A549 (cell line): Measurements from ENCODE around the gene OAS1. TPM values are rescaled to one million over a fixed set of nuclear protein-coding genes. Genes with fewer than 3 reads are reported as not detected.
"Not testable (repeated sequence)": the region's sequence is repeated elsewhere in the genome, so short reads cannot be mapped to it uniquely, and the experiment has no call there.

Source experiments
- ATAC-seq, 2 experiments: fragments of 200-7000 bp in 1 of 2; fragments of >200 bp in 1 of 2; cut with Nextera tagmentation in 1 of 2; cut with Tn5 transposase in 1 of 2; 3 replicates each; pipeline versions ENCODE4 v1.8.0 to v1.9.1; 2018 to 2020; ENCODE audit warnings: mild to moderate bottlenecking in 1 of 2, moderate library complexity in 1 of 2
- CTCF ChIA-PET: fragments of 300-600 bp; sonication (Branson Sonifier 250); formaldehyde crosslinking; extraction: SDS; loops from one replicate; lab custom pipeline; 2021; ENCODE audit warnings: antibody characterized with exemption, inconsistent platforms; lab: Yijun Ruan, JAX
- POLR2A ChIA-PET: fragments of 350-600 bp; formaldehyde crosslinking; extraction: SDS; loops from one replicate; lab custom pipeline; 2021; ENCODE audit warnings: antibody characterized with exemption, inconsistent platforms; lab: Yijun Ruan, JAX
- DNase-seq, 2 experiments: peaks; one replicate each; pipeline versions ENCODE4 v3.0.0 to v3.0.0-alpha.2; 2011 to 2016; ENCODE audit warnings: low read depth in 1 of 2, low spot score in 1 of 2
- FAIRE-seq: peaks from 2 replicates; lab custom pipeline; 2011; peaks lifted over from hg19 to GRCh38; lab: Jason Lieb, UNC
- H3K27ac ChIP-seq, 2 experiments: fragments of >200 bp; sonication (Bioruptor Twin); formaldehyde crosslinking; 3 replicates each; pipeline ENCODE4 v1.5.1; 2016 to 2017
- H3K4me1 ChIP-seq: fragments of >200 bp; sonication (Bioruptor Twin); formaldehyde crosslinking; 3 replicates; pipeline ENCODE4 v1.6.1; 2016
- H3K4me2 ChIP-seq: fragments of >200 bp; sonication (Bioruptor Twin); formaldehyde crosslinking; 3 replicates; pipeline ENCODE4 v1.6.1; 2016
- H3K4me3 ChIP-seq: fragments of >200 bp; sonication (Bioruptor Twin); formaldehyde crosslinking; 3 replicates; pipeline ENCODE4 v1.5.1; 2016
- H3K9me3 ChIP-seq: fragments of >200 bp; sonication (Bioruptor Twin); formaldehyde crosslinking; 3 replicates; pipeline ENCODE4 v1.6.1; 2016
- ATOH8 ChIP-seq: fragments of 250-450 bp; sonication (Bioruptor Pico); IDR thresholded peaks from 2 replicates; pipeline ENCODE4 v1.5.0; 2020; ENCODE audit warnings: low read depth, mild to moderate bottlenecking, moderate library complexity
- CBX2 ChIP-seq: fragments of 200-600 bp; sonication (generic); IDR thresholded peaks from 2 replicates; pipeline ENCODE4 v1.6.1; 2016; ENCODE audit warnings: low read depth, mild to moderate bottlenecking, borderline replicate concordance
- CEBPB ChIP-seq, 2 experiments: fragments of >200 bp in 1 of 2; sonication (Bioruptor Twin) in 1 of 2; formaldehyde crosslinking in 1 of 2; IDR thresholded peaks; 2 replicates each; pipeline ENCODE4 v1.6.1; 2012 to 2016
- CHD2 ChIP-seq: fragments of 150-350 bp; IDR thresholded peaks from 2 replicates; pipeline ENCODE4 v1.6.1; 2014; ENCODE audit warnings: low read length; ENCODE audit not compliant: partially characterized antibody
- CHD4 ChIP-seq: fragments of 200-600 bp; sonication (generic); IDR thresholded peaks from 2 replicates; pipeline ENCODE4 v1.6.1; 2016; ENCODE audit warnings: antibody characterized with exemption, mild to moderate bottlenecking, borderline replicate concordance
- EHMT2 ChIP-seq: fragments of 200-600 bp; sonication (generic); IDR thresholded peaks from 2 replicates; pipeline ENCODE4 v1.6.1; 2016; ENCODE audit warnings: antibody characterized with exemption, low read depth, mild to moderate bottlenecking, moderate library complexity
- FOSB ChIP-seq: fragments of 250-450 bp; sonication (Bioruptor Pico); IDR thresholded peaks from 2 replicates; pipeline ENCODE4 v1.5.0; 2020; ENCODE audit warnings: mild to moderate bottlenecking, moderate library complexity
- FOXS1 ChIP-seq: fragments of 250-450 bp; sonication (Bioruptor Pico); IDR thresholded peaks from 2 replicates; pipeline ENCODE4 v1.5.0; 2020; ENCODE audit warnings: mild to moderate bottlenecking, moderate library complexity
- HES2 ChIP-seq: fragments of >200 bp; sonication (Bioruptor Twin); formaldehyde crosslinking; IDR thresholded peaks from 2 replicates; pipeline ENCODE4 v1.6.1; 2016
- HOXB13 ChIP-seq: fragments of 250-450 bp; sonication (Bioruptor Pico); IDR thresholded peaks from 2 replicates; pipeline ENCODE4 v1.5.0; 2020; ENCODE audit warnings: low read depth, mild to moderate bottlenecking, moderate library complexity
- JUN ChIP-seq, 2 experiments: fragments of >200 bp; sonication (Bioruptor Twin); formaldehyde crosslinking; IDR thresholded peaks; 2 replicates in 1 of 2; 3 replicates in 1 of 2; pipeline ENCODE4 v1.6.1; 2016 to 2017
- MAZ ChIP-seq: fragments of 150-350 bp; IDR thresholded peaks from 2 replicates; pipeline ENCODE4 v1.6.1; 2014; ENCODE audit warnings: antibody characterized with exemption, low read depth, low read length, borderline replicate concordance
- NFE2L2 ChIP-seq: fragments of 150-350 bp; conservative IDR thresholded peaks from 2 replicates; pipeline ENCODE4 v1.6.1; 2014; ENCODE audit warnings: low read length
- NPAS2 ChIP-seq: fragments of 250-450 bp; sonication (Bioruptor Pico); IDR thresholded peaks from 2 replicates; pipeline ENCODE4 v1.8.0; 2022; ENCODE audit warnings: mild to moderate bottlenecking, moderate library complexity, borderline replicate concordance
- NR3C1 ChIP-seq: fragments of >200 bp; sonication (Bioruptor Twin); formaldehyde crosslinking; IDR thresholded peaks from 3 replicates; pipeline ENCODE4 v1.6.1; 2017
- POLR2A ChIP-seq: IDR thresholded peaks from 2 replicates; pipeline ENCODE4 v1.6.1; 2012; ENCODE audit warnings: mild to moderate bottlenecking, low read length
- RAD21 ChIP-seq, 2 experiments: fragments of >200 bp in 1 of 2; sonication (Bioruptor Twin) in 1 of 2; formaldehyde crosslinking in 1 of 2; IDR thresholded peaks in 1 of 2; conservative IDR thresholded peaks in 1 of 2; 2 replicates in 1 of 2; 3 replicates in 1 of 2; pipeline ENCODE4 v1.6.1; 2012 to 2018; ENCODE audit warnings: inconsistent platforms in 1 of 2
- REST ChIP-seq: fragments of 200-600 bp; sonication (generic); IDR thresholded peaks from 2 replicates; pipeline ENCODE4 v1.6.1; 2016; ENCODE audit warnings: antibody characterized with exemption, mild to moderate bottlenecking, moderate library complexity
- RFX5 ChIP-seq: fragments of 450-650 bp; IDR thresholded peaks from 2 replicates; pipeline ENCODE4 v1.7.1; 2014; ENCODE audit warnings: antibody characterized with exemption, mild to moderate bottlenecking, moderate library complexity
- SREBF2 ChIP-seq: fragments of 450-650 bp; IDR thresholded peaks from 2 replicates; pipeline ENCODE4 v1.6.1; 2014; ENCODE audit warnings: mild to moderate bottlenecking, moderate library complexity
- TFCP2L1 ChIP-seq: fragments of 250-450 bp; sonication (Bioruptor Pico); IDR thresholded peaks from 2 replicates; pipeline ENCODE4 v1.5.0; 2021; ENCODE audit warnings: mild to moderate bottlenecking
- TP53 ChIP-seq: fragments of 250-450 bp; sonication (Bioruptor Pico); IDR thresholded peaks from 2 replicates; pipeline ENCODE4 v1.5.0; 2021; ENCODE audit warnings: mild to moderate bottlenecking, moderate library complexity
- USF2 ChIP-seq: fragments of 450-650 bp; IDR thresholded peaks from 2 replicates; pipeline ENCODE4 v1.6.1; 2014; ENCODE audit warnings: antibody characterized with exemption
- WGBS: methylation state at CpG from one replicate; pipeline ENCODE4 v1.1.6; 2017; ENCODE audit errors: missing lambda C conversion rate; 5-methylcytosine and 5-hydroxymethylcytosine counted together
- polyA plus RNA-seq, 4 experiments: library from polyadenylated mRNA; depleted of rRNA in 3 of 4; stranded (reverse); fragments of >200 nt; fragmentation: RNase III in 1 of 4; extraction: RNeasy Plus Mini Kit Qiagen cat#74134 plus additional on column Dnase treatment in 1 of 4; gene quantifications; 2 replicates in 3 of 4; 3 replicates in 1 of 4; pipeline ENCODE4 v1.2.3, GENCODE V29; 2011 to 2017
- TF ChIP-seq, protein P1 (sequence below): IDR thresholded peaks from 2 replicates; pipeline ENCODE4 v1.6.1; 2012

Gene OAS1
- polyA plus RNA-seq, 2 of the 4 experiments (the other 2 are of a cell fraction), result 52.8 to 63.6 TPM

- TF ChIP-seq TFCP2L1 (CRISPR knock-in tag), result no peak
- TF ChIP-seq JUN (IDR thresholded peaks at IDR 0.05), result no peak
- no peak for TF ChIP-seq HOXB13 (CRISPR knock-in tag)
- TF ChIP-seq REST, result no peak
- TF ChIP-seq ATOH8 (CRISPR knock-in tag), result no peak
- no peak for TF ChIP-seq RFX5
- no peak for TF ChIP-seq POLR2A
- TF ChIP-seq TP53 (CRISPR knock-in tag), result no peak
- no peak for TF ChIP-seq HES2
- no peak for TF ChIP-seq FOXS1 (CRISPR knock-in tag)
- no peak for TF ChIP-seq NFE2L2
- TF ChIP-seq CHD2, result no peak
- no peak for TF ChIP-seq CHD4
- TF ChIP-seq FOSB, result no peak
- no peak for TF ChIP-seq RAD21 (conservative IDR thresholded peaks at IDR 0.05 in 1 of 2, IDR thresholded peaks at IDR 0.05 in 1 of 2)
- TF ChIP-seq, protein P1, sequence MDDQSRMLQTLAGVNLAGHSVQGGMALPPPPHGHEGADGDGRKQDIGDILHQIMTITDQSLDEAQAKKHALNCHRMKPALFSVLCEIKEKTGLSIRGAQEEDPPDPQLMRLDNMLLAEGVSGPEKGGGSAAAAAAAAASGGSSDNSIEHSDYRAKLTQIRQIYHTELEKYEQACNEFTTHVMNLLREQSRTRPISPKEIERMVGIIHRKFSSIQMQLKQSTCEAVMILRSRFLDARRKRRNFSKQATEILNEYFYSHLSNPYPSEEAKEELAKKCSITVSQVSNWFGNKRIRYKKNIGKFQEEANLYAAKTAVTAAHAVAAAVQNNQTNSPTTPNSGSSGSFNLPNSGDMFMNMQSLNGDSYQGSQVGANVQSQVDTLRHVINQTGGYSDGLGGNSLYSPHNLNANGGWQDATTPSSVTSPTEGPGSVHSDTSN, result no peak
- TF ChIP-seq CBX2, result no peak
- FAIRE-seq (no peak), ATAC-seq (no peak), DNase-seq (no peak)
- Histone ChIP-seq H3K4me3 (no peak overlapping the region), H3K4me2 (no peak overlapping the region), H3K4me1 (no peaks in the 10 kb centered on the region), H3K9me3 (peaks cover 3% of the 10 kb centered on the region; the same call in 2 of the 3 replicates), H3K27ac (no peak overlapping the region)
- 88% methylated on average over 6 of the region's 6 CpGs for WGBS
- ChIA-PET CTCF (interaction anchor here (1.3 kb wide), 1 partner anchor 111 kb away, joined by 3 read pairs; no protein-coding TSS in a partner anchor), POLR2A (no interaction called here)
Observed at GRCh38 chr12:112919121-112919520, 12.4 kb downstream of the OAS1 start.

GRCh38 chr12:112924986-112925385 is 18.2 kb downstream of the OAS1 start:
- DNase-seq (no peak), FAIRE-seq (no peak), ATAC-seq (peak in 1 of 2 experiments; percentile 32; a peak in 2 of 6 replicates)
- Histone ChIP-seq H3K4me3 (no peak overlapping the region), H3K9me3 (no peaks in the 10 kb centered on the region; the same call in 2 of the 3 replicates), H3K27ac (peak overlapping the region; percentile 25 to 67; a peak in 3 of 6 replicates), H3K4me2 (peak overlapping the region; percentile 55), H3K4me1 (peaks cover 13% of the 10 kb centered on the region)
- ChIA-PET CTCF (interaction anchor here (1.1 kb wide), 1 partner anchor 13 kb away, joined by 3 read pairs; the partner anchor contains the start of gene OAS3), POLR2A (no interaction called here)
- WGBS, result 20% methylated on average over 7 of the region's 7 CpGs
- no peak for TF ChIP-seq EHMT2
- no peak for TF ChIP-seq CEBPB (IDR thresholded peaks at IDR 0.05)
- no peak for TF ChIP-seq USF2
- TF ChIP-seq HOXB13 (CRISPR knock-in tag), result no peak
- TF ChIP-seq ATOH8 (CRISPR knock-in tag), result no peak
- TF ChIP-seq, protein P1, result no peak
- TF ChIP-seq JUN (IDR thresholded peaks at IDR 0.05), result no peak
- no peak for TF ChIP-seq NPAS2 (CRISPR knock-in tag)
- TF ChIP-seq HES2, result no peak
- no peak for TF ChIP-seq SREBF2
- no peak for TF ChIP-seq NR3C1
- TF ChIP-seq MAZ, result no peak

DNA sequence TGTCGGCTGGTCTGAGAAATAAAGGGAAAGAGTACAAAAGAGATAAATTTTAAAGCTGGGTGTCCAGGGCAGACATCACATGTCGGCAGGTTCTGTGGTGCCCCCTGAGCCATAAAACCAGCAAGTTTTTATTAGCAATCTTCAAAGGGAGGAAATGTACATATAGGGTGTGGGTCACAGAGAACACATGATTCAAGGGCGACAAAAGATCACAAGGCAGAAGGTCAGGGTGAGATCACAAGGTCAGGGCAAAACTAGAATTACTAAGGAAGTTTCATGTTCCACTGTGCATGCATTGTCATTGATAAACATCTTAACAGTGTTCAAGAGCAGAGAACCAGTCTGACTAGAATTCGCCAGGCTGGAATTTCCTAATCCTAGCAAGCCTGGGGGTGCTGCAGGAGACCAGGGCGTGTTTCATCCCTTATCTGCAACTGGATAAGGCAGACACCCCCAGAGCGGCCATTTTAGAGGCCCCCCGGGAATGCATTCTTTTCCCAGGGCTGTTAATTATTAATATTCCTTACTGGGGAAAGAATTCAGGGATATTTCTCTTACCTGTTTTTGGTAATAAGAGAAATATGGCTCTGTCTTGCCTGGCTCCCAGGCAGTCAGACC is 19.8 kb downstream of the OAS1 start:
- 52% methylated on average over 7 of the region's 7 CpGs for WGBS
- H3K9me3 ChIP-seq, ATAC-seq, H3K27ac ChIP-seq, H3K4me3 ChIP-seq, FAIRE-seq, POLR2A ChIA-PET, H3K4me2 ChIP-seq, DNase-seq, CTCF ChIA-PET: not testable (repeated sequence)
- peaks cover 13% of the 10 kb centered on the region for H3K4me1 ChIP-seq
